Activated CD4-positive, alpha-beta T cell treated with anti-CD3 and anti-CD28 coated beads, Interleukin-2, amount 10 ng/mL, durations not matched to agents 24 days and 14 days (primary cell): ENCODE data around the gene SLX4IP. TPM values are rescaled to one million over a fixed set of nuclear protein-coding genes. Genes with fewer than 3 reads are reported as not detected.

ENCODE experiments used
- DNase-seq: peaks from one replicate; pipeline ENCODE4 v3.0.0; 2022
- H3K27ac Mint-ChIP-seq: one replicate; pipeline ENCODE4 v1.8.0; 2022; ENCODE audit warnings: mild to moderate bottlenecking, mixed read lengths
- H3K27me3 Mint-ChIP-seq: one replicate; pipeline ENCODE4 v1.8.0; 2022; ENCODE audit warnings: mixed read lengths
- H3K36me3 Mint-ChIP-seq: one replicate; pipeline ENCODE4 v1.8.0; 2022; ENCODE audit warnings: low read depth, mild to moderate bottlenecking, mixed read lengths
- H3K4me1 Mint-ChIP-seq: one replicate; pipeline ENCODE4 v1.8.0; 2021; ENCODE audit warnings: mixed read lengths
- H3K4me3 Mint-ChIP-seq: one replicate; pipeline ENCODE4 v1.8.0; 2022; ENCODE audit warnings: mild to moderate bottlenecking, moderate library complexity, mixed read lengths
- H3K9me3 Mint-ChIP-seq: one replicate; pipeline ENCODE4 v1.8.0; 2021; ENCODE audit warnings: mixed read lengths
- intact Hi-C: fragments of 100-400 bp; cut with micrococcal nuclease; formaldehyde crosslinking; loops from one replicate; pipeline ENCODE4 v1.15.1; 2023
- total RNA-seq: library from RNA; stranded (reverse); gene quantifications from 2 replicates; pipeline ENCODE4 v1.2.3, GENCODE V29; 2022

Gene SLX4IP
- total RNA-seq, 1 donor from 2014 or later = 6.6 TPM

DNA sequence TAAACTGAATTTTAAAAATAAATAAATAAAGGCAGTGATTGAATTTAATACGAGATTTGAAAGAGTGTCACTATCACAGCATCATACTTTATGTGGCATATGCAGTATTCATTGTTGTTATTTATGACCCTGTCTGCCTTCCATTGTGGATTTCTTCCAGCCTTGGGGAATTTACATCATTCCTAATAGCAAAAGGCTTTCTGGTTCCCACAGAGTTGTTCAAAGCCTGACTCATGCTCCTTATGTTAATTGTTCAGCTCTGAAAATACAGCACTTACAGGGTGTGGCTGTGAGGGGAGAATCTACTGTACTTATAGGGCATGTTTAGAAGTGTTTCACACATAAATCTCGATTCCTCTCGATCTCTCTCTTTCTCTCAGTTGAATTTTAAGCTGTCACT is 184.3 kb downstream of the SLX4IP start:
- DNase-seq = no peak
- Mint-ChIP-seq H3K27me3 (no peaks in the 10 kb centered on the region), H3K4me1 (peaks cover 2% of the 10 kb centered on the region), H3K4me3 (no peak overlapping the region), H3K36me3 (no peaks in the 10 kb centered on the region), H3K27ac (no peak overlapping the region), H3K9me3 (no peaks in the 10 kb centered on the region)
- intact Hi-C loops = no loop called here

DNA sequence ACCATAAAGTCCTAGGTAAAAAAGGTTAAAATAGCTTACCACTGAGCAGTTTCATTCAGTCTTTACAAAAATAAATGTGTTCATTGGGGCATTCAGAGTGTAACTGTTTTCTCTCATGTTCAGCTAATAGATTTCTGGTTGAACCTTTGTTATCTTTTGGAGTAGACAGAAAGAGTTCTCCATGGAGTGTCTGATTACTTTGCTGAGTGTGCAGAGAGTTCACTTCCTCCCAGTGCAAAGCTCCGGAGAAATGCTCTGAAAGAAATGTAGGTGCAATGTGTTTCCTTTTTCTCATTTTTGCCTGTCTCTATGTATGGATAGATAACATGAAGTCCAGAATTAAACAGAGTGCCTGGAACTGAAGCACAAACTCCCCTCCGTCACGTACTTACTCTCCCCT is 186.0 kb downstream of the SLX4IP start:
- H3K4me1 Mint-ChIP-seq = peaks cover 2% of the 10 kb centered on the region
- H3K9me3 Mint-ChIP-seq = no peaks in the 10 kb centered on the region
- DNase-seq = no peak
- H3K36me3 Mint-ChIP-seq = no peaks in the 10 kb centered on the region
- no peak overlapping the region for H3K4me3 Mint-ChIP-seq
- intact Hi-C loops = no loop called here
- no peaks in the 10 kb centered on the region for H3K27me3 Mint-ChIP-seq
- no peak overlapping the region for H3K27ac Mint-ChIP-seq

DNA sequence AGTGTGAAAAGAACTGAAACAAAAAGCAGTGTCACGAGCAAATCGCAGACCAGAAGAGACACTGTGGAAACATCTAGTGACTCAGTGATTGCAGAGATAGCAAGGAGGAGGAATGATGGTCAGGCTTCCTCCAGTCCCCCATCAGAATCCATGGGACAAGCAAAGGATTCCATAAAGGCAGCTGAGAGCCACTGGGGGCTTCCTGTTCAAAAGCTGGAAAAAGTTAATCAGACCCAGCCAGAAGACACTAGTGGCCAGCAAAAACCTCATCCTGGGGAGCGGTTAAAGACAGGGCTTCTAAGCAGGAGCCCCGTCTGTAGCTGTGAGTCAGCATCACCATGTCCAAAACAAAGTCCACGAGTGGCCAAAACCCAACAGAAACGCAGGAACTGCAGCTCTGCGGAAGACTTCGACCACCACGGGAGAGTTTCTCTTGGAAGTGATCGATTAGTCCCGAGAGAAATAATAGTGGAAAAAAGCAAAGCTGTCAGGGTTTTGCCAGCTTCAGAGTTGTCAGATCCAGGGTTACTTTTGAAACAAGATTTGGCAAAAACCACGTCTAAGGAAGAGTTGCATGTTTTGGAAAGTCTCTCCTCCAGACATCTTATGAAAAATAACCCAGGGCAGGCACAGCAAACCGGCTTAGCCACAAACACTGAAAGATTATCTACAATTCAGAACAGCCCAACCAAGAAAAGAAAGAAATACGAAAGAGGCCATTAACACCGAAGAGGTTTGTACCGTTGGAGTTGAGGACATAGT is 187.7 kb downstream of the SLX4IP start:
- no peak overlapping the region for H3K4me3 Mint-ChIP-seq
- H3K27me3 Mint-ChIP-seq = no peaks in the 10 kb centered on the region
- intact Hi-C loops = no loop called here
- no peaks in the 10 kb centered on the region for H3K36me3 Mint-ChIP-seq
- DNase-seq = no peak
- H3K27ac Mint-ChIP-seq = no peak overlapping the region
- no peaks in the 10 kb centered on the region for H3K9me3 Mint-ChIP-seq
- peaks cover 2% of the 10 kb centered on the region for H3K4me1 Mint-ChIP-seq

DNA sequence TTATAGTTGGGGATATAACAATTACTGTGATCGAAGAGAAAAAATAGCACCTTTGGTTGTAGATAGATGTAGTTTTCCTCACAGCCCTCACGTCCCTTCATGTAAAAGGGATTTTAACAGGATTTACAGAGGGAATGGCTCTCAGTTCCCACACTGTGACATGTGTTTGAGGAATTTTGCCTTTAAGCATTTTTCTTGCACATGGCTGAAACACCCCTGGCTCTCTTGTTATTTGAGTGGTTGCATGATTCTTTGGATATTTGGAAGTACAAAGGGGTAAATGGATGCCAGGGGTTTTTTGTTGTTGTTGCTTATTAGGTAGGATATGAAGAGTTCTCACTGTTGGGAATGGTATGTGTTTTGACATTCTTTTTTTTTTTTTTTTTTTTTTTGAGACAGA is 190.5 kb downstream of the SLX4IP start:
- Mint-ChIP-seq H3K36me3 (no peaks in the 10 kb centered on the region), H3K27me3 (no peaks in the 10 kb centered on the region), H3K4me3 (no peak overlapping the region), H3K27ac (no peak overlapping the region), H3K9me3 (no peaks in the 10 kb centered on the region), H3K4me1 (peaks cover 2% of the 10 kb centered on the region)
- intact Hi-C loops = no loop called here
- DNase-seq = no peak

DNA sequence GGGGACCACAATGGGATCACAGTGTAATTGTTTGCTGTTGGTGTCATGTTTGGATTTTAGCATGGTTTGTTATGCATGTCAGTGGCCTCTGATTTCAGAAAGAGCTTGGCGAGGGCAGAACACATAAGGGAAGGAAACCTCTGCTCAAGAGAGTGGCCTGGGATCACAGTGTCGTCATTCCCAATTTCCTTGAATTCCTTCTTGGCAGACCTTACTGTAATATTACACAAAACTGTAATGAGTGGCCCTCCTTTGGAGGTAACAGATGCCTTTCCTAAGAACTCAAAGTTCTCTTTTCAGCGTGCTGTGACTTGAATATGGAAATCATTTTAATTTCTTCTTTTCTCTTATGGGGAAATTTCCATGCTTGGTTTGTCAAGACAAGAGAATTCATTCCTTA is 191.8 kb downstream of the SLX4IP start:
- no peaks in the 10 kb centered on the region for H3K27me3 Mint-ChIP-seq
- no peak for DNase-seq
- H3K9me3 Mint-ChIP-seq = no peaks in the 10 kb centered on the region
- no peak overlapping the region for H3K4me3 Mint-ChIP-seq
- H3K36me3 Mint-ChIP-seq = no peaks in the 10 kb centered on the region
- intact Hi-C loops = no loop called here
- peaks cover 2% of the 10 kb centered on the region for H3K4me1 Mint-ChIP-seq
- no peak overlapping the region for H3K27ac Mint-ChIP-seq

DNA sequence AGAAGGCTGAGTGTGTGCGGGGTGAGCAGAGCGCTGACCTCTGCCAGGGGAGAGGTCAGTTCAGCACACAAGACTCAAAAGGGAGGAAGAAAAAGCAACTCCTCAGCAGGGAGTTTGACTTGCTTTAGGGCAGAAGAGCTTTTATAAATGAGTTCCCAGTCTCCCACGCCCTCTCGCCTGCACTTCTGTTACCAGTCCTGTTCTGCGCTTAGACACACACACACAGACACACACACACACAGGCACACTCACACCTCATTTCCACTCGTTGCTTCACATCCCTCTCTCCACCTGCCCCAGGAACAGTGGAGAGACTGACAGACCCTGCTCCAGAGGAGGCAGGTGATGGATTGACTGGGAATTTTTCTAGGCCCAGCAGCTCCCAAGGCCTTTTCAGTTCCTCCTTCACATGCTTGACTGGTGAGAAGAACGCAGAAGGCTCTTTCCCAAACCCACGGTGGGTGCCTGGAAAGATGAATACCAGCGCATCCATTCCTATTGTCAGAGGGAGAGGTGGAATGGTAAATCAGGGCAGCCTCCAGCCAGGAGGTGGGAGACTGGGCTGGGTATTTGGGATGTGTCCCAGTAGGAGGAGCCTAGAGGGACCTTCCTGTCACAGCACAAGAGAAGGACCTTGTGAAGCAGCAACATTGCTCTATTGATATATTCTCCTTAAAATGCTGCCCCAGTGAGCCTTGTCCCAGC is 195.0 kb downstream of the SLX4IP start:
- H3K4me1 Mint-ChIP-seq = no peaks in the 10 kb centered on the region
- no peaks in the 10 kb centered on the region for H3K9me3 Mint-ChIP-seq
- no peaks in the 10 kb centered on the region for H3K36me3 Mint-ChIP-seq
- H3K4me3 Mint-ChIP-seq = no peak overlapping the region
- no peaks in the 10 kb centered on the region for H3K27me3 Mint-ChIP-seq
- intact Hi-C loops = no loop called here
- DNase-seq = no peak
- H3K27ac Mint-ChIP-seq = no peak overlapping the region

DNA sequence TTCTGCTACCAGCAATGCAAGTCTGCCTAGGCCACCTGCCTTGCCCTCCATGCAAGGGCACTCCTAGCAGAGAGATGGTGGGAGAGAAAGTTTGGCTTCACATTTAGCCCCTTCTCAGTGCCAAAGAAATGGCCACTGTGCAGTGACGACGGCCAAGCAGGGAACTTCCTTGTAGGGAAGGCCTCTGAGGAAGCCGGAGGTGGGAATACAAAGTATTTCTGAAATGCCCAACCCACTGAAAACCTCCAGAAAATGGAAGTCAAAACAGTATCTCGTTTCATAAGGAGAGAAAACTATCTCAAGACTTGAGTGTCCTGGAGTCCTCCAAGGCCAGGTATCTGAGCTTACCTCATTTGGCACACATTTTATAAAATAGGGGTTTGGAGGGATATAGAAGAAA is 196.0 kb downstream of the SLX4IP start:
- Mint-ChIP-seq H3K27me3 (no peaks in the 10 kb centered on the region), H3K4me3 (no peak overlapping the region), H3K4me1 (no peaks in the 10 kb centered on the region), H3K27ac (no peak overlapping the region), H3K9me3 (no peaks in the 10 kb centered on the region), H3K36me3 (no peaks in the 10 kb centered on the region)
- no peak for DNase-seq
- intact Hi-C loops = no loop called here

DNA sequence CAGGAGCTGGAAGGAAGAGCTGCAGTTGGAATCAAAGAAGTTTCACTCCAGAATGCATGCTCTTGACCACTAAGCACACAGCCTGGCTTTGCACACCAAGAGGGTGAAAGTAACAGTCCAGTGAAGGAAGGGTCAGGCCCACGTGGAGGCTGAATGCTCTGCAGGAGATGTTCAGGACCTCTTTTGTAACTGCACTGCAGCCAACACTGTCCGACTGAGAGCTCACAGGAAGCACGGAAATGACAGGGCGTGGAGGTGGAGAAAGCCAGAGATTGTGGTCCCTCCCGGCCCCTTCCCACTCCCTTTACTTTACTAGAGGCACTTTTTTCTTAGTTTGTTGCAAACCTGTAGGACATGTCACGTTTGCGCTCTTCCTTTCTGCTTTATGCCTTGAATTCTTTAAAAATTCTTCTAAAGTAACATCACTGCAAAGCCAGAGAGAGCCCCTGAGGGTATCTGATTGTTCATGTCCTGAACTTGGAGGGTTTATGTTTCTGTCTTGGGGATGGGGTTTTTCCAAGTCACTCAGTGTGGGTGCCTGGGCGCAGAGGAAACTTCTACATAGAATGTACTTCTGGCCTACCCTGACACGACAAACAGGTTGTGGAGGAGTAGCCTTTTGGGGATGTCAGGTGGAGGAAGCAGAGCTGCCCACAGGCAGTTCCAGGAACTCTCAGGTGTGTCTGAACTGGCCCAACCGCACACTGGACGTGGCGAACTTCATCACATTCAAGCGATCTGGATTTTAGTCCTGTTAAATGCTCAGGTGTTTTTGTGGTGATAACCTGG is 197.8 kb downstream of the SLX4IP start:
- no peak for DNase-seq
- H3K9me3 Mint-ChIP-seq = no peaks in the 10 kb centered on the region

DNA sequence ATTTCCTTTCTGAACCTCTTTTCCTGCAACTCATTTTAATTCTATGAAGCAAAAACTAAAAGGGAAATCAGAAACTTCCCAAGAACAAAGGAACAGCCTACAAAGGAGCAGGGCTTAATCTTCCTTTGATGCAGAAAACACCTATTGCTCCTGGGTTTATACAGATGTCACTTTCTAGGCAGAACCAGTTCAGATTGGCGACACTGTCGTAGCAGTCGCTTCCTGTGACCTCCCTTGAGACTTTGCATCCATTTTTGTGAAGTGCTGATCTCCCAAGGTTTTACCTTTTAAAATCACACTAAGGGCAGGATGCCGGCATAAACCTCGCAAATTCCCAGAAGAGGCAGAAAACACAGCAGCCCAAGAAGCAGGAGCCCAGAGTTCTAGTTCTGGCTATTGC is 198.6 kb downstream of the SLX4IP start:
- no peak for DNase-seq
- Mint-ChIP-seq H3K4me1 (no peaks in the 10 kb centered on the region), H3K4me3 (no peak overlapping the region), H3K36me3 (no peaks in the 10 kb centered on the region), H3K27ac (no peak overlapping the region), H3K9me3 (no peaks in the 10 kb centered on the region), H3K27me3 (no peaks in the 10 kb centered on the region)
- intact Hi-C loops = no loop called here

More for the DNA sequence above, 197.8 kb downstream of the SLX4IP start:
- intact Hi-C loops = no loop called here
- H3K27me3 Mint-ChIP-seq = no peaks in the 10 kb centered on the region
- no peaks in the 10 kb centered on the region for H3K36me3 Mint-ChIP-seq
- no peaks in the 10 kb centered on the region for H3K4me1 Mint-ChIP-seq
- no peak overlapping the region for H3K27ac Mint-ChIP-seq
- no peak overlapping the region for H3K4me3 Mint-ChIP-seq

DNA sequence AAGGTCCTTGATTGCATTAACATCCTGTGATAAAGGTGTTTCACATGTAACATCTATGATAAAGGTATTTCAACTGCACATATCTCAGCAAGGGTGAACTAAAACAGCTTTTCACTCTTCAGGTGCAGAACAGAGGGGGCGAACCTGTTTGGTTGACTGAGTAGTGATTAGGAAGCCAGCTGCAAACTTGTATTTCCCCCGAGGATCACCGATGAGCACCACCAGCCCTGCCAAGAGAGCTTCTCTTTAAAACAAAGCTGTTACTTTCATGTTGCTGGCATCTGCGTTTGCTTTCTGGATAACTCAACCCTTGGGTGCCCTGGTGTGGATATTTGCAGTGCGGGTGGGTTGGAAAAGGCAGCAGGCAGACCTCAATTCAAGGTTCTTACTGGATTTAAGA is 199.1 kb downstream of the SLX4IP start:
- intact Hi-C loops = no loop called here
- Mint-ChIP-seq H3K27ac (no peak overlapping the region), H3K9me3 (no peaks in the 10 kb centered on the region), H3K36me3 (no peaks in the 10 kb centered on the region), H3K4me3 (no peak overlapping the region), H3K4me1 (no peaks in the 10 kb centered on the region), H3K27me3 (no peaks in the 10 kb centered on the region)
- DNase-seq = no peak

DNA sequence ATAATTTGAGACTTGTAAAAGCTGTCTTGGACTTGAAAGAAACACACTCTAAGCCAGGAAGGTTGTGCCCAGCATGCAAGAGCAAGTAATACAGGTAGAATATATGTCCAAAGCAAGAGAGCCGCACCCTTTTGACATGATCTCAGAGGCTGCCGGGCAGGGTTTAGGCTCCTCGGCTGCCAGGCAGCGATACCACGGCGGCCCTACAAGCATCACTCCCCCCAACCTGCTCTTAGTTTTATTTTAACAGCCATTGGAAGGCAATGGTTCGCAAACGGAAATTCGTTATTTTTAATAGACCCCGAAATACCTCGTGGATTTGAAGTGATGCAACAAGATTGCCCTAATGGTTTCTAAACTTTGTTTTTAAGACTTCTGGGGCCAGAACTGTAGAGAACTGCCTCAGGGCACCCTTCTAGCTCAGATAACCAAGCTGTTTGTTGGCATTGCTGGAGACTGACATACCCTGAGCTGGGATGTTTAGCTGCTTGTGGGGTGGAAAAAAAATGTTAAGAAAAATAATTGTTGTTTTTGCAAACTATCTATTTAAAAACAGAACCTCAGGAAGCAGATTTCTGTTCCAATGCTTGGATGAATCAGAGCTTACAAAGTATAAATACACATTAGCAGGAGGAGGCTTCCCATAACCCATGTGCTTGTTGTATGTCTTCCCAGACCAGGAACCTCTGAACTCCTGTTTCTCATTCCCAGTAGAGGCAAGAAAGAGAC is 199.7 kb downstream of the SLX4IP start:
- intact Hi-C loops = no loop called here
- H3K4me1 Mint-ChIP-seq = no peaks in the 10 kb centered on the region
- no peaks in the 10 kb centered on the region for H3K27me3 Mint-ChIP-seq
- H3K9me3 Mint-ChIP-seq = no peaks in the 10 kb centered on the region
- H3K27ac Mint-ChIP-seq = no peak overlapping the region
- no peaks in the 10 kb centered on the region for H3K36me3 Mint-ChIP-seq
- DNase-seq = no peak
- no peak overlapping the region for H3K4me3 Mint-ChIP-seq

DNA sequence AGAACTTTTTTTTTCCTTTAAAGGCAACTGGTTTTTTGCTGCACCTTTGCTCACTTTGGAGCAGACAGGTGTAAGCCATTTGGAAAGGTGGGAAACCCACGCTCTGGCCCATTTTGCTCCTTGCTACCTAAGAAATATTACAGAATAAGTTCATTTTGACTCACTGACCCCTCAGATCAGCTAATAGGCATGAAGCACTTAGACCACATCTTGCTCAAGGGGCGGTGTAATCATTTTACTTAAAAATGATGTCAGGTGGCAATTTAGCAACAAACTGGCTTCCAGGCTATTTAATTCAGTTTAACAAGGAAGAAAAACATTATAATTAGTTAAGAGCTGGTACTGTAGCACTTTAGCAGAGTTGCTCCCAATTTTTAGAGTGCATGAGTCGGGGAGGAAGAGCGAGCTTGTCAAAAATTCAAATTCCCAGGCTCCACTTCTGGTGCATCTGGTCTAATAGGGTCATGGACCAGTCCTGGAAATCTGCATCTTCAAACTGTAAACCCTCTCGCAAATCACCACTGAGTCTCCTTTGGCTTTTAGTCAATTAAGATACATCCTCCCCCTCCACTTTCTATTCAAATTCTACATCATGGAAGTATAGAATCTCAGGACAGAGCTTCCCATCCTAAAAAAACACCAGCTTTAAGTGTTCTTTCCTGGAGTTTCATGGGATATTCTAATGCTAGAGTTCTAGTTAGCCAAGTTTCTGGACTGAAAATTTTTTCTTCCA is 200.5 kb downstream of the SLX4IP start:
- DNase-seq = no peak
- H3K36me3 Mint-ChIP-seq = no peaks in the 10 kb centered on the region

DNA sequence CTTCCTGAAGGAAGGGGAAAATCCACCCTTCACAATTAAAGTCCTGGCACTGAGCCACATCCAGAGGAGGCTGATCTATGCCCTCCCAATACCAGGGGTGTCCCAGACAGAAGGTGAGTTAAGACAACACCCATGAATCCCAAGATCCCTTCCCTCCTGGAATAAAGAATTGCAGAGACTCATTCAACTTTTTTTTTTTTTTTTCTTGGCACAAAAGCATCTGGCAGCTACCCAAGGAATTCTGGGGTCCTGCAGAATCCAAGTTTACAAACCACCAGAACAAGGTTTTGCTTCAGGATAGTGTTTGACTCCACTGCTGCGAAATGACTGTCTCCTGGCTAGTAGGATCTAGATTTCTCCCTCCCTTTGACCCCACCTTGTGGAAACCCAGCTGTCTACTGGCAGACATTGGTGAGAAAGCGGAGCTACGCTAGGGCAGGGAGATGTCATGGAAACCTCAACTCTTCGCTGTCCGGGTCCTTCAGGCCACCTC is 201.3 kb downstream of the SLX4IP start:
- H3K27me3 Mint-ChIP-seq = no peaks in the 10 kb centered on the region
- intact Hi-C loops = no loop called here
- no peak overlapping the region for H3K27ac Mint-ChIP-seq
- no peaks in the 10 kb centered on the region for H3K9me3 Mint-ChIP-seq
- H3K4me1 Mint-ChIP-seq = no peaks in the 10 kb centered on the region
- H3K36me3 Mint-ChIP-seq = no peaks in the 10 kb centered on the region
- no peak overlapping the region for H3K4me3 Mint-ChIP-seq
- no peak for DNase-seq

More for the DNA sequence above, 200.5 kb downstream of the SLX4IP start:
- no peaks in the 10 kb centered on the region for H3K4me1 Mint-ChIP-seq
- no peak overlapping the region for H3K27ac Mint-ChIP-seq
- intact Hi-C loops = no loop called here
- H3K4me3 Mint-ChIP-seq = no peak overlapping the region
- no peaks in the 10 kb centered on the region for H3K27me3 Mint-ChIP-seq
- no peaks in the 10 kb centered on the region for H3K9me3 Mint-ChIP-seq
